K562 (cell line): ENCODE measurements around the gene KCTD6. TPM values are rescaled to one million over a fixed set of nuclear protein-coding genes. Genes with fewer than 3 reads are reported as not detected.

Experiments
- ARHGAP35 ChIP-seq: fragments of 450-650 bp; IDR thresholded peaks from 2 replicates; pipeline ENCODE4 v1.6.1; 2018; ENCODE audit not compliant: partially characterized antibody
- ATF1 ChIP-seq, 2 experiments: fragments of 450-650 bp in 1 of 2; IDR thresholded peaks; 2 replicates each; pipeline ENCODE4 v1.6.1; 2016; ENCODE audit warnings: missing compliant biosample characterization in 1 of 2, missing genetic modification characterization in 1 of 2
- CBFA2T2 ChIP-seq: fragments of 450-650 bp; conservative IDR thresholded peaks from 2 replicates; pipeline ENCODE4 v1.6.1; 2017; ENCODE audit warnings: mild to moderate bottlenecking
- E2F6 ChIP-seq, 2 experiments: IDR thresholded peaks; 2 replicates each; pipeline ENCODE4 v1.6.1; 2011; ENCODE audit warnings: borderline replicate concordance in 1 of 2, control low read depth in 1 of 2, low read depth in 1 of 2, low read length in 1 of 2, mild to moderate bottlenecking in 1 of 2, mixed read lengths in 1 of 2, moderate library complexity in 1 of 2; ENCODE audit not compliant: insufficient read depth in 1 of 2, insufficient read length in 1 of 2, poor library complexity in 1 of 2, severe bottlenecking in 1 of 2; ENCODE audit errors: extremely low read depth in 1 of 2
- JUND ChIP-seq, 2 experiments: IDR thresholded peaks; 2 replicates in 1 of 2; 3 replicates in 1 of 2; pipeline ENCODE4 v1.6.1; 2011; ENCODE audit warnings: borderline replicate concordance in 2 of 2, low read depth in 2 of 2, low read length in 2 of 2, improper control_type of control experiment in 1 of 2, missing biosample characterization in 1 of 2, missing genetic modification characterization in 1 of 2, missing genetic modification reagents in 1 of 2
- KLF6 ChIP-seq: fragments of 250-450 bp; sonication (Bioruptor Pico); IDR thresholded peaks from 2 replicates; pipeline ENCODE4 v1.4.0; 2020; ENCODE audit warnings: mild to moderate bottlenecking, moderate library complexity, borderline replicate concordance
- NELFE ChIP-seq: IDR thresholded peaks from 2 replicates; pipeline ENCODE4 v1.6.1; 2011; ENCODE audit warnings: mild to moderate bottlenecking; ENCODE audit not compliant: insufficient read depth, insufficient read length
- NFRKB ChIP-seq: fragments of 450-650 bp; IDR thresholded peaks from 2 replicates; pipeline ENCODE4 v1.6.1; 2016; ENCODE audit warnings: low read depth
- PKNOX1 ChIP-seq: fragments of 450-650 bp; IDR thresholded peaks from 2 replicates; pipeline ENCODE4 v1.6.1; 2016
- SUPT5H ChIP-seq: fragments of 450-650 bp; IDR thresholded peaks from 2 replicates; pipeline ENCODE4 v1.6.1; 2016
- TCF3 ChIP-seq: sonication (generic); formaldehyde crosslinking; IDR thresholded peaks from 2 replicates; pipeline ENCODE4 v1.4.0; 2020; ENCODE audit warnings: mild to moderate bottlenecking, missing genetic modification reagents
- TCFL5 ChIP-seq: fragments of 250-450 bp; sonication (Bioruptor Pico); conservative IDR thresholded peaks from 2 replicates; pipeline ENCODE4 v1.6.1; 2021; ENCODE audit warnings: mild to moderate bottlenecking, moderate library complexity, matching md5 sums
- ZFPM2 ChIP-seq: fragments of 250-450 bp; sonication (Bioruptor Pico); IDR thresholded peaks from 2 replicates; pipeline ENCODE4 v1.5.1; 2022; ENCODE audit warnings: mild to moderate bottlenecking
- ZNF212 ChIP-seq: fragments of 450-650 bp; formaldehyde crosslinking; IDR thresholded peaks from 2 replicates; pipeline ENCODE4 v1.4.0; 2020; ENCODE audit warnings: mild to moderate bottlenecking
- ZNF217 ChIP-seq: sonication (generic); formaldehyde crosslinking; IDR thresholded peaks from 2 replicates; pipeline ENCODE4 v1.8.0; 2022; ENCODE audit warnings: mild to moderate bottlenecking, missing genetic modification reagents
- polyA plus RNA-seq, 8 experiments: library from polyadenylated mRNA; depleted of rRNA in 4 of 8; stranded (reverse) in 5 of 8; unstranded in 3 of 8; fragments of >200 nt; fragmentation: Nextera tagmentation in 2 of 8; fragmentation: Illumina TruSeq in 1 of 8; extraction: Ambion mirVana in 2 of 8; extraction: Trizol in 1 of 8; gene quantifications; 2 replicates each; pipeline versions ENCODE4 v1.2.1 to v1.2.3, GENCODE V29; 2011 to 2014; ENCODE audit warnings: inconsistent platforms in 1 of 8, missing spikeins in 1 of 8
- total RNA-seq, 7 experiments: library from RNA; depleted of rRNA in 6 of 7; stranded (reverse); fragments of >200 nt in 6 of 7; fragmentation: Illumina TruSeq in 2 of 7; extraction: Trizol in 2 of 7; gene quantifications; 2 replicates each; pipeline versions ENCODE4 v1.2.1 to v1.2.3, GENCODE V29; 2011 to 2021; ENCODE audit warnings: low replicate concordance in 1 of 7
- TF ChIP-seq, protein P1 (sequence below), 3 experiments: fragments of 200-800 bp in 1 of 3; fragments of 250-450 bp in 1 of 3; fragments of 450-650 bp in 1 of 3; sonication (Bioruptor Pico) in 1 of 3; sonication (Bioruptor generic) in 1 of 3; formaldehyde crosslinking in 1 of 3; IDR thresholded peaks; 2 replicates each; pipeline versions ENCODE4 v1.6.1 to v1.8.0; 2016 to 2022; ENCODE audit warnings: mild to moderate bottlenecking in 2 of 3, missing genetic modification characterization in 2 of 3, missing compliant biosample characterization in 1 of 3, moderate library complexity in 1 of 3
- TF ChIP-seq, protein P2 (sequence below): IDR thresholded peaks from 3 replicates; pipeline ENCODE4 v1.6.1; 2011; ENCODE audit warnings: borderline replicate concordance, mild to moderate bottlenecking, moderate library complexity; ENCODE audit not compliant: insufficient read length; ENCODE audit errors: extremely low read depth

KCTD6 gene
- total and polyA plus RNA-seq, 9 of the 15 experiments (the other 6 are each of a cell fraction or from before 2014, with no cell fraction given) = 2.1 to 5.9 (median 4.5) TPM

- TF ChIP-seq ZNF217 (no peak), E2F6 (IDR thresholded peaks at IDR 0.05; ENCODE audit: borderline replicate concordance in 1 of 2, extremely low read depth in 1 of 2, insufficient read depth in 1 of 2, insufficient read length in 1 of 2, low read depth in 1 of 2, low read length in 1 of 2, poor library complexity in 1 of 2, severe bottlenecking in 1 of 2) (peak; percentile 71 to 78), ARHGAP35 (no peak), NFRKB (no peak), TCF3 (CRISPR knock-in tag) (peak; percentile 23; the same call in 1 of the 2 replicates), KLF6 (CRISPR knock-in tag) (no peak), CBFA2T2 (peak; percentile 68), ZFPM2 (no peak), ZNF212 (CRISPR knock-in tag) (no peak), SUPT5H (no peak), JUND (IDR thresholded peaks at IDR 0.05; ENCODE audit: borderline replicate concordance, low read depth, low read length) (no peak), JUND (tag; IDR thresholded peaks at IDR 0.05; ENCODE audit: borderline replicate concordance, low read depth, low read length) (no peak; the same call in 2 of the 3 replicates), ATF1 (CRISPR knock-in tag; IDR thresholded peaks at IDR 0.05) (no peak), ATF1 (tag; IDR thresholded peaks at IDR 0.05) (no peak), NELFE (no peak), PKNOX1 (0 out of 2 replicates have a peak, but pooled peaks have one; percentile 5), TCFL5 (CRISPR knock-in tag) (no peak)
- TF ChIP-seq, protein P1, sequence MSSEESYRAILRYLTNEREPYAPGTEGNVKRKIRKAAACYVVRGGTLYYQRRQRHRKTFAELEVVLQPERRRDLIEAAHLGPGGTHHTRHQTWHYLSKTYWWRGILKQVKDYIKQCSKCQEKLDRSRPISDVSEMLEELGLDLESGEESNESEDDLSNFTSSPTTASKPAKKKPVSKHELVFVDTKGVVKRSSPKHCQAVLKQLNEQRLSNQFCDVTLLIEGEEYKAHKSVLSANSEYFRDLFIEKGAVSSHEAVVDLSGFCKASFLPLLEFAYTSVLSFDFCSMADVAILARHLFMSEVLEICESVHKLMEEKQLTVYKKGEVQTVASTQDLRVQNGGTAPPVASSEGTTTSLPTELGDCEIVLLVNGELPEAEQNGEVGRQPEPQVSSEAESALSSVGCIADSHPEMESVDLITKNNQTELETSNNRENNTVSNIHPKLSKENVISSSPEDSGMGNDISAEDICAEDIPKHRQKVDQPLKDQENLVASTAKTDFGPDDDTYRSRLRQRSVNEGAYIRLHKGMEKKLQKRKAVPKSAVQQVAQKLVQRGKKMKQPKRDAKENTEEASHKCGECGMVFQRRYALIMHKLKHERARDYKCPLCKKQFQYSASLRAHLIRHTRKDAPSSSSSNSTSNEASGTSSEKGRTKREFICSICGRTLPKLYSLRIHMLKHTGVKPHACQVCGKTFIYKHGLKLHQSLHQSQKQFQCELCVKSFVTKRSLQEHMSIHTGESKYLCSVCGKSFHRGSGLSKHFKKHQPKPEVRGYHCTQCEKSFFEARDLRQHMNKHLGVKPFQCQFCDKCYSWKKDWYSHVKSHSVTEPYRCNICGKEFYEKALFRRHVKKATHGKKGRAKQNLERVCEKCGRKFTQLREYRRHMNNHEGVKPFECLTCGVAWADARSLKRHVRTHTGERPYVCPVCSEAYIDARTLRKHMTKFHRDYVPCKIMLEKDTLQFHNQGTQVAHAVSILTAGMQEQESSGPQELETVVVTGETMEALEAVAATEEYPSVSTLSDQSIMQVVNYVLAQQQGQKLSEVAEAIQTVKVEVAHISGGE (CRISPR knock-in tag; IDR thresholded peaks at IDR 0.05) = no peak
- TF ChIP-seq, protein P2, sequence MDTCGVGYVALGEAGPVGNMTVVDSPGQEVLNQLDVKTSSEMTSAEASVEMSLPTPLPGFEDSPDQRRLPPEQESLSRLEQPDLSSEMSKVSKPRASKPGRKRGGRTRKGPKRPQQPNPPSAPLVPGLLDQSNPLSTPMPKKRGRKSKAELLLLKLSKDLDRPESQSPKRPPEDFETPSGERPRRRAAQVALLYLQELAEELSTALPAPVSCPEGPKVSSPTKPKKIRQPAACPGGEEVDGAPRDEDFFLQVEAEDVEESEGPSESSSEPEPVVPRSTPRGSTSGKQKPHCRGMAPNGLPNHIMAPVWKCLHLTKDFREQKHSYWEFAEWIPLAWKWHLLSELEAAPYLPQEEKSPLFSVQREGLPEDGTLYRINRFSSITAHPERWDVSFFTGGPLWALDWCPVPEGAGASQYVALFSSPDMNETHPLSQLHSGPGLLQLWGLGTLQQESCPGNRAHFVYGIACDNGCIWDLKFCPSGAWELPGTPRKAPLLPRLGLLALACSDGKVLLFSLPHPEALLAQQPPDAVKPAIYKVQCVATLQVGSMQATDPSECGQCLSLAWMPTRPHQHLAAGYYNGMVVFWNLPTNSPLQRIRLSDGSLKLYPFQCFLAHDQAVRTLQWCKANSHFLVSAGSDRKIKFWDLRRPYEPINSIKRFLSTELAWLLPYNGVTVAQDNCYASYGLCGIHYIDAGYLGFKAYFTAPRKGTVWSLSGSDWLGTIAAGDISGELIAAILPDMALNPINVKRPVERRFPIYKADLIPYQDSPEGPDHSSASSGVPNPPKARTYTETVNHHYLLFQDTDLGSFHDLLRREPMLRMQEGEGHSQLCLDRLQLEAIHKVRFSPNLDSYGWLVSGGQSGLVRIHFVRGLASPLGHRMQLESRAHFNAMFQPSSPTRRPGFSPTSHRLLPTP = no peak
Observed at GRCh38 chr3:58520403-58521335, 28.8 kb downstream of the KCTD6 start (continued).
